Erythroblast (primary cell): ENCODE measurements around the gene FAS.

Experiments used
- GATA1 ChIP-seq: IDR thresholded peaks from 2 replicates; pipeline ENCODE4 v1.6.1; 2011; ENCODE audit warnings: low read depth, mild to moderate bottlenecking, control low read depth, low read length, moderate library complexity
- POLR2A ChIP-seq: IDR thresholded peaks from 2 replicates; pipeline ENCODE4 v1.6.1; 2011; ENCODE audit warnings: mild to moderate bottlenecking, low read length

DNA sequence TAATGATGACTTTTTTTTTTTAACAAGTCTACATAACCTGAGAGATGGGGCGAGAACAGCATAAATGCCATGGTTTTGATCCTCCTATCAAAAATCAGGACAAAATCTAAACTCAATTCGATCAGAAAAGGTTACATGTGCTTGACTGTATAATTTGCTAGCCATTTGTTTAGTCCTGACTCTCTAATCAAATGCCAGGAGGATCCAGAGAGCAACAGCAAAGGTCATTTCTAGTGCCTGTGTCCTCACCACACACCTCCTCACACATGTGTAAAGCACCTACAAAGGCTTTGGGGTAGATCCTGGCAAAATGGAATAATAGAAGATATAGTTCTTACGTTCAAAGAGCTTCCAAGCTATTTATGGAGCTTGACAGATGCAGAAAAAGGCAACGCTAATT, 11.0 kb upstream of the FAS start:
- TF ChIP-seq POLR2A (no peak), GATA1 (no peak)
